ENCODE measurements around the gene LRFN3.

Gene LRFN3

GRCh38 chr19:35942235-35942634, 6.1 kb downstream of the LRFN3 start:
- no peaks in the 10 kb centered on the region for H3K27me3 ChIP-seq (ENCODE audit: insufficient read depth, poor library complexity, severe bottlenecking)
- no peak overlapping the region for H3K4me3 ChIP-seq (ENCODE audit: severe bottlenecking)
- DNase-seq (ENCODE audit: low spot score) (no peak), ATAC-seq (ENCODE audit: low read depth) (no peak)
- H3K4me1 ChIP-seq (ENCODE audit: insufficient read depth, poor library complexity, severe bottlenecking) = no peaks in the 10 kb centered on the region
- no peaks in the 10 kb centered on the region for H3K9me3 ChIP-seq (ENCODE audit: severe bottlenecking)
- no peaks in the 10 kb centered on the region for H3K36me3 ChIP-seq (ENCODE audit: low read depth)
- TF ChIP-seq CTCF (IDR thresholded peaks at IDR 0.05; ENCODE audit: poor library complexity, severe bottlenecking) = no peak
- H3K27ac ChIP-seq (ENCODE audit: poor library complexity, severe bottlenecking) = no peak overlapping the region

- TF ChIP-seq CTCF (IDR thresholded peaks at IDR 0.05; ENCODE audit: poor library complexity, severe bottlenecking) = no peak
- DNase-seq (ENCODE audit: low spot score) = no peak
- Histone ChIP-seq H3K27ac (ENCODE audit: poor library complexity, severe bottlenecking) (no peak overlapping the region), H3K9me3 (ENCODE audit: severe bottlenecking) (no peaks in the 10 kb centered on the region), H3K36me3 (ENCODE audit: low read depth) (no peaks in the 10 kb centered on the region), H3K27me3 (ENCODE audit: insufficient read depth, poor library complexity, severe bottlenecking) (no peaks in the 10 kb centered on the region), H3K4me3 (ENCODE audit: severe bottlenecking) (no peak overlapping the region), H3K4me1 (ENCODE audit: insufficient read depth, poor library complexity, severe bottlenecking) (no peaks in the 10 kb centered on the region)
- no peak for ATAC-seq (ENCODE audit: low read depth)
Measured at GRCh38 chr19:35943321-35944301, 7.4 kb downstream of the LRFN3 start.

GRCh38 chr19:35944556-35944955, 8.4 kb downstream of the LRFN3 start:
- H3K4me3 ChIP-seq (ENCODE audit: severe bottlenecking) = no peak overlapping the region
- no peak for ATAC-seq (ENCODE audit: low read depth)
- H3K4me1 ChIP-seq (ENCODE audit: insufficient read depth, poor library complexity, severe bottlenecking) = no peaks in the 10 kb centered on the region
- DNase-seq (ENCODE audit: low spot score) = no peak
- H3K27me3 ChIP-seq (ENCODE audit: insufficient read depth, poor library complexity, severe bottlenecking) = no peaks in the 10 kb centered on the region
- no peak overlapping the region for H3K27ac ChIP-seq (ENCODE audit: poor library complexity, severe bottlenecking)
- TF ChIP-seq CTCF (IDR thresholded peaks at IDR 0.05; ENCODE audit: poor library complexity, severe bottlenecking) = no peak
- no peaks in the 10 kb centered on the region for H3K36me3 ChIP-seq (ENCODE audit: low read depth)
- no peaks in the 10 kb centered on the region for H3K9me3 ChIP-seq (ENCODE audit: severe bottlenecking)

- Histone ChIP-seq H3K9me3 (ENCODE audit: severe bottlenecking) (no peaks in the 10 kb centered on the region), H3K36me3 (ENCODE audit: low read depth) (no peaks in the 10 kb centered on the region), H3K4me1 (ENCODE audit: insufficient read depth, poor library complexity, severe bottlenecking) (no peaks in the 10 kb centered on the region), H3K27me3 (ENCODE audit: insufficient read depth, poor library complexity, severe bottlenecking) (no peaks in the 10 kb centered on the region), H3K4me3 (ENCODE audit: severe bottlenecking) (no peak overlapping the region), H3K27ac (ENCODE audit: poor library complexity, severe bottlenecking) (no peak overlapping the region)
- no peak for DNase-seq (ENCODE audit: low spot score)
- ATAC-seq (ENCODE audit: low read depth) = no peak
- TF ChIP-seq CTCF (IDR thresholded peaks at IDR 0.05; ENCODE audit: poor library complexity, severe bottlenecking) = no peak
Measured at GRCh38 chr19:35945121-35945790, 9.1 kb downstream of the LRFN3 start.
